RWPE1 (cell line): ENCODE results near the gene OTUD7B.

Experiments
- CTCF ChIA-PET: fragments of 350-600 bp; sonication (Branson Sonifier 250); formaldehyde crosslinking; extraction: SDS; loops from one replicate; lab custom pipeline; 2021; lab: Yijun Ruan, JAX
- POLR2A ChIA-PET: fragments of 400-600 bp; formaldehyde crosslinking; extraction: SDS; loops from one replicate; lab custom pipeline; 2020; ENCODE audit warnings: antibody characterized with exemption; ENCODE audit not compliant: low non-redundant PET; lab: Yijun Ruan, JAX
- DNase-seq: peaks from one replicate; pipeline ENCODE4 v3.0.0; 2012; ENCODE audit warnings: low spot score
- H3K27ac ChIP-seq: fragments of 450-650 bp; 2 replicates; pipeline ENCODE4 v1.5.1; 2017
- CTCF ChIP-seq: fragments of 450-650 bp; conservative IDR thresholded peaks from 2 replicates; pipeline ENCODE4 v1.5.1; 2017; ENCODE audit warnings: low read depth, mild to moderate bottlenecking

The OTUD7B gene

GRCh38 chr1:149888247-149888998 is 122.1 kb downstream of the OTUD7B start:
- H3K27ac ChIP-seq: peak overlapping the region; percentile 99
- CTCF ChIA-PET: interaction anchor here (0.6 to 1.8 kb wide), 7 partner anchors 8 to 298 kb away, joined by 3 to 5 read pairs (median 3); no protein-coding TSS in a partner anchor
- POLR2A ChIA-PET: interaction anchor here (0.7 to 2.2 kb wide), 4 partner anchors 40 to 178 kb away, joined by 3 to 8 read pairs (median 5); no protein-coding TSS in a partner anchor
- peak; percentile 71 for DNase-seq
- TF ChIP-seq CTCF: peak; percentile 68
